Psoas muscle (tissue), 8 donors: ENCODE data around the gene CCDC70. TPM values are rescaled to one million over a fixed set of nuclear protein-coding genes. Genes with fewer than 3 reads are reported as not detected.

Experiments used
- ATAC-seq, 4 donors: fragments of 200-7000 bp; cut with Tn5 transposase; one replicate each; pipeline ENCODE4 v1.9.1; 2020; ENCODE audit warnings: moderate library complexity in 3 of 4, mild to moderate bottlenecking in 2 of 4
- DNase-seq, 2 donors: peaks; one replicate each; pipeline ENCODE4 v3.0.0-alpha.2; 2020
- H3K27ac ChIP-seq: fragments of 200-600 bp; one replicate; pipeline ENCODE4 v1.8.0; 2022
- H3K27me3 ChIP-seq, 3 donors: fragments of 200-600 bp in 1 of 3; one replicate each; pipeline versions ENCODE4 v1.6.1 to v1.8.0; 2013 to 2022; ENCODE audit warnings: low read length in 2 of 3, mild to moderate bottlenecking in 2 of 3, moderate library complexity in 1 of 3; ENCODE audit not compliant: insufficient read depth in 3 of 3
- H3K36me3 ChIP-seq, 2 donors: fragments of 200-600 bp in 1 of 2; one replicate each; pipeline versions ENCODE4 v1.6.1 to v1.8.0; 2013 to 2022; ENCODE audit warnings: low read depth in 1 of 2, mild to moderate bottlenecking in 1 of 2, moderate library complexity in 1 of 2; ENCODE audit not compliant: insufficient read depth in 1 of 2
- H3K4me1 ChIP-seq: fragments of 200-600 bp; one replicate; pipeline ENCODE4 v1.8.0; 2022
- H3K4me3 ChIP-seq: fragments of 200-600 bp; one replicate; pipeline ENCODE4 v1.8.0; 2022; ENCODE audit warnings: mild to moderate bottlenecking
- H3K9me3 ChIP-seq: fragments of 200-600 bp; one replicate; pipeline ENCODE4 v1.8.0; 2022
- WGBS, 3 donors: extraction: QIAGEN DNeasy Blood & Tissue Kit; methylation state at CpG; one replicate each; pipeline versions ENCODE4 v1.1.6 to v1.1.7; 2013; 5-methylcytosine and 5-hydroxymethylcytosine counted together
- intact Hi-C, 2 donors: fragments of 100-400 bp; cut with DNase I; formaldehyde crosslinking; loops; one replicate each; pipeline versions ENCODE4 v1.11.0 to v1.14.2; 2022
- polyA plus RNA-seq, 3 donors: library from polyadenylated mRNA; stranded (reverse); fragments of 200-250 nt; gene quantifications; one replicate each; pipeline ENCODE4 v1.2.3, GENCODE V29; 2013
- total RNA-seq, 4 donors: library from RNA; stranded (reverse); fragmentation: NEBNext Ultra II Directional in 2 of 4; extraction: Animal tissue kit (Norgen Biotek cat#: 25700) in 2 of 4; gene quantifications; one replicate each; pipeline versions ENCODE4 v1.2.1 to v1.2.4, GENCODE V29; 2021 to 2023
- TF ChIP-seq, protein P1 (sequence below): fragments of 200-600 bp; IDR thresholded peaks from one replicate; pipeline ENCODE4 v1.8.0; 2022; ENCODE audit warnings: antibody characterized with exemption
- donor health status: healthy with polysubstance abuse.
- donor health status: DM: no; HTN: no; CAD: no; lungs with moderate emphysema.
- donor health status: Bipolar disorder and iron deficiency.
- donor health status: healthy.
- donor health status: DM: yes; HTN: yes; CAD: no.
- donor health status: DM: no; HTN: no; CAD: no.
- donor health status: DM: no; HTN: no; CAD: no.
- donor health status: DM: yes; HTN: yes; CAD: no.

Gene CCDC70
- total and polyA plus RNA-seq, 7 donors: not detected

DNA sequence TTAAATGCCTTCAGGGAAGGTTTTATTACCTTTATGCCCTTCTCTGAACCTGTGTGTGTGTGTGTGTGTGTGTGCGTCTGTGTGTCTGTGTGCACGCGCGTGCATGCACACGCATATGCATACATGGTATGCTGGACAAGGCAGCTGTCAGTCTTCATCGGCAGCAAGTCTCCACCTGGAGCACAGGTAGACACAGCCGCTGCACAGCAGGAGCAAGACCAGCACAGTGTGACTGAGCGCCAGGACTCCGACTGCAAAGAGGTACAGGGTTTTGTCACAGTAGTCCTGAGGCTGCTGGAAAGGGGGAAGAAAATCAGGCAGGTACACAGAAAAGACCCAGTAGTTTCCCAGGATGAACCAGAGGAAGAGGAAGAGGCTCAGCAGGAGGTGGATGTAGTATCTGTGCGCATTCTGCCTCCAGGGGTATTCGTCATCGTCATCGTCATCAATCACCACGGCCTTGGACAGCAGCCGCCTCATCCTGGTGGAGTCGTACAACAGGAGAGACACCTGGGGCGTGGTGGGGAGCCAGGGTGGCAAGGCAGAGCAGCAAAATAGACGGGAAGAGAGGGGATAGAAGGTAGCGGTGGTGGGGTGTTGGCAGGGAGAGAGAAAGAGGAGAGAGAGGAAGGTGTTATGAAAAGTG is 45.0 kb upstream of the CCDC70 start:
- TF ChIP-seq, protein P1, sequence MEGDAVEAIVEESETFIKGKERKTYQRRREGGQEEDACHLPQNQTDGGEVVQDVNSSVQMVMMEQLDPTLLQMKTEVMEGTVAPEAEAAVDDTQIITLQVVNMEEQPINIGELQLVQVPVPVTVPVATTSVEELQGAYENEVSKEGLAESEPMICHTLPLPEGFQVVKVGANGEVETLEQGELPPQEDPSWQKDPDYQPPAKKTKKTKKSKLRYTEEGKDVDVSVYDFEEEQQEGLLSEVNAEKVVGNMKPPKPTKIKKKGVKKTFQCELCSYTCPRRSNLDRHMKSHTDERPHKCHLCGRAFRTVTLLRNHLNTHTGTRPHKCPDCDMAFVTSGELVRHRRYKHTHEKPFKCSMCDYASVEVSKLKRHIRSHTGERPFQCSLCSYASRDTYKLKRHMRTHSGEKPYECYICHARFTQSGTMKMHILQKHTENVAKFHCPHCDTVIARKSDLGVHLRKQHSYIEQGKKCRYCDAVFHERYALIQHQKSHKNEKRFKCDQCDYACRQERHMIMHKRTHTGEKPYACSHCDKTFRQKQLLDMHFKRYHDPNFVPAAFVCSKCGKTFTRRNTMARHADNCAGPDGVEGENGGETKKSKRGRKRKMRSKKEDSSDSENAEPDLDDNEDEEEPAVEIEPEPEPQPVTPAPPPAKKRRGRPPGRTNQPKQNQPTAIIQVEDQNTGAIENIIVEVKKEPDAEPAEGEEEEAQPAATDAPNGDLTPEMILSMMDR: no peak
- no peaks in the 10 kb centered on the region for H3K27me3 ChIP-seq
- intact Hi-C loops: no loop called here
- ATAC-seq (no peak), DNase-seq (no peak)
- H3K27ac ChIP-seq: no peak overlapping the region
- H3K9me3 ChIP-seq: no peaks in the 10 kb centered on the region
- 87 to 91% (median 88%) methylated on average over 19 of the region's 19 CpGs for WGBS, 3 donors
- no peaks in the 10 kb centered on the region for H3K36me3 ChIP-seq
- no peak overlapping the region for H3K4me3 ChIP-seq
- peaks cover 14% of the 10 kb centered on the region for H3K4me1 ChIP-seq

DNA sequence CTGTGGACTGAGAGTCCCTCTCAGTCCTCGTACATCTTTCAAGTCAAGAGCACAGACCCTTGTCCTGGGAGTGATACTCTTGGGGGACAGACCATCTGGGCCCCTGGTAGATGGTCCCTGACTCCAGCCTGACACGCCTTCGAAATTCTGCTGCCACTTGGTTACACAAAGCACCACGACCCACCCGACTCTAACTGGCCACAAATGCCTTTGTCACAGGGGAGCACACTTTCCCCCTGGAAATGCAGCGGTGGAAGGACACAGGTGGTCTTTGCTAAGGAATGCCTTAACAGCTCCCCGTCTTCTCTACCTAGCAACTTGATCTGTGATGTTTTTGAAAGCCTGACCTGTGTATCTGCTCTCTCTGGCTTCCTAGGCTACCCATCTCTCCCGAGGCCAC is 44.1 kb upstream of the CCDC70 start:
- TF ChIP-seq, protein P1: no peak
- ATAC-seq: no peak
- Histone ChIP-seq H3K9me3 (no peaks in the 10 kb centered on the region), H3K4me1 (peaks cover 14% of the 10 kb centered on the region), H3K27ac (no peak overlapping the region), H3K36me3 (no peaks in the 10 kb centered on the region), H3K27me3 (no peaks in the 10 kb centered on the region), H3K4me3 (no peak overlapping the region)
- no peak for DNase-seq
- WGBS, 3 donors: 85 to 90% (median 85%) methylated on average over 8 of the region's 8 CpGs
- intact Hi-C loops: no loop called here

DNA sequence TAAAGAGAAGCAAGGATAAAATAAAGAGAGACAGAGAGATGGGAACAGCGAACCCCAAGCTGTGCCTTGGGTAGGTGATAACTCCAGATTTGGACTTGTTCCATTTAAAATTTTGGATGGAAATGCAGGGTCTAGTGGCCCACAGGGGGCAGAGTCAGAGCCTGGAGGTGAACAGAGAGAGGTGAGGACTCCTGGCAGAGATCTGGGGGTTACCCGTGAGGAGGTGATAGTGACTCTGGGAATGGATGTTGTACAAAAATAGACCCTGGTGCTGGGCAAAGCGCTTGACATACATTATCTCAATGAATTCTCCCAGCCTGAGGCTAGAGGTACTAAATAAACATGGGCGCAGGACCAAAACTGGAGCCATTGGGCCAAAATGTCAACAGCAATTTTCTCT is 43.5 kb upstream of the CCDC70 start:
- Histone ChIP-seq H3K27me3 (no peaks in the 10 kb centered on the region), H3K9me3 (no peaks in the 10 kb centered on the region), H3K4me3 (no peak overlapping the region), H3K36me3 (no peaks in the 10 kb centered on the region), H3K4me1 (peaks cover 14% of the 10 kb centered on the region), H3K27ac (no peak overlapping the region)
- intact Hi-C loops: no loop called here
- no peak for DNase-seq
- TF ChIP-seq, protein P1: no peak
- 79 to 98% (median 85%) methylated on average over 4 of the region's 4 CpGs for WGBS, 3 donors
- ATAC-seq: no peak

DNA sequence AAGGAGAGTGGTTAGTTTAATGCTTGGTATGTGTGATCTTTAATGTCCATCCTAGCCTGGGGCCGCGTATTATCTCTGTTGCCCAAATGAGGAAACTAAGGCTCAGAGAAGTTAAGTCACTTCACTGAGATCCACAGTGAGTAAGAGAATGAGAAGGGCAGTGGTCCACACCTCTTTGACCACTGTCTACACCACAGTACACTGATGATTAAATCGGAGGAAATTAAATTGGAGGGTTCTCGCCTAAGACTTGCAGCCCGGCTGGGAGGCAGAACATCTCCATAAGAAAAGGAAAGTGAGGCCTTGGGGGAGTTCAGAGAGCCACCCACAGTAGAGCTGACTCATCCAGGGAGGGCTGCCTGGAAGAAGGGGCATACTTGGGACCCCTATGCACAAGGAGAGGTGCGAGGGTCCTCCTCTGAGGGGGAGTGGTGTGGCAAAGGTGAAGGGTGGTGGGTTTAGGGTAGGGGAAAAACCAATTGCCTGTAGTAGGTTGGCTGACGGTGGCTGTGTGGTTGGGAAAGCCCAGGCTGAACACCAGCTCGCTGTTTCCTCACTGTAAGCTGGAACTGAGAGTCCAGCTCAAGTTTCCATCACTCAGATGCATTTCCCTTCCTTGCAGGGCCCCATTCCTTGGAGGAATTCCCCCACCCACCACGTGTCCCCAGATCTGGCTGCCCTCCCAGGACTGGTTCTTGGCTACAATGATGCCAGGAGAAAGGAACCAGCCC is 42.8 kb upstream of the CCDC70 start:
- intact Hi-C loops: no loop called here

More for the DNA sequence above, 42.8 kb upstream of the CCDC70 start:
- peak overlapping the region; percentile 27 for H3K27ac ChIP-seq
- no peaks in the 10 kb centered on the region for H3K9me3 ChIP-seq
- ATAC-seq: peak; percentile 63 to 95 (median 94)
- no peaks in the 10 kb centered on the region for H3K27me3 ChIP-seq
- no peaks in the 10 kb centered on the region for H3K36me3 ChIP-seq
- TF ChIP-seq, protein P1: no peak
- peaks cover 14% of the 10 kb centered on the region for H3K4me1 ChIP-seq
- DNase-seq: peak; percentile 30 to 79
- WGBS, 3 donors: 62 to 73% (median 66%) methylated on average over 9 of the region's 9 CpGs
- no peak overlapping the region for H3K4me3 ChIP-seq
